IMR-90 (cell line): ENCODE measurements around the gene UTP14A. TPM values are rescaled to one million over a fixed set of nuclear protein-coding genes. Genes with fewer than 3 reads are reported as not detected.
A peak's percentile ranks its signal among the peaks of the same experiment; 100 is the strongest.

ENCODE experiments used
- ATAC-seq: fragments of 200-7000 bp; cut with Tn5 transposase; 2 replicates; pipeline ENCODE4 v1.9.1; 2020; ENCODE audit warnings: low read depth, mild to moderate bottlenecking, moderate library complexity
- BruUV-seq: library from RNA; stranded (reverse); fragments of 400-500 nt; replicated peaks from 2 replicates; lab custom pipeline; 2021; lab: Mats Ljungman, UMichigan
- CTCF ChIA-PET: fragments of 300-600 bp; formaldehyde crosslinking; extraction: SDS; loops from one replicate; lab custom pipeline; 2021; ENCODE audit warnings: antibody characterized with exemption; lab: Yijun Ruan, JAX
- POLR2A ChIA-PET: fragments of 300-600 bp; sonication (Branson Sonifier 250); formaldehyde crosslinking; loops from one replicate; lab custom pipeline; 2022; ENCODE audit warnings: antibody characterized with exemption; ENCODE audit not compliant: unreplicated experiment; lab: Charles Lee
- DNase-seq: peaks from one replicate; pipeline ENCODE4 v3.0.0; 2013
- H2AFZ ChIP-seq: replicated peaks from 2 replicates; pipeline ENCODE3; 2013; ENCODE audit warnings: low read length, mild to moderate bottlenecking; ENCODE audit not compliant: poor library complexity
- H2AK5ac ChIP-seq: 2 replicates; pipeline ENCODE4 v1.6.1; 2013; ENCODE audit warnings: low read depth, low read length, inconsistent platforms
- H2AK9ac ChIP-seq: replicated peaks from 2 replicates; pipeline ENCODE3; 2013; ENCODE audit warnings: mild to moderate bottlenecking, low read depth, low read length, moderate library complexity; ENCODE audit not compliant: poor library complexity
- H2BK120ac ChIP-seq: 2 replicates; pipeline ENCODE4 v1.6.1; 2013; ENCODE audit warnings: low read depth, low read length, inconsistent platforms
- H2BK15ac ChIP-seq: 3 replicates; pipeline ENCODE4 v1.6.1; 2013; ENCODE audit warnings: low read depth, low read length, inconsistent platforms
- H2BK20ac ChIP-seq: 2 replicates; pipeline ENCODE4 v1.6.1; 2013; ENCODE audit warnings: low read depth, mild to moderate bottlenecking, inconsistent platforms, low read length, moderate library complexity
- H2BK5ac ChIP-seq: 2 replicates; pipeline ENCODE4 v1.6.1; 2013; ENCODE audit warnings: mild to moderate bottlenecking, low read depth, low read length, inconsistent platforms; ENCODE audit not compliant: poor library complexity, severe bottlenecking
- H3K14ac ChIP-seq: replicated peaks from 2 replicates; pipeline ENCODE4 v1.6.1; 2013; ENCODE audit warnings: low read depth, low read length, inconsistent platforms
- H3K18ac ChIP-seq: 2 replicates; pipeline ENCODE4 v1.6.1; 2013; ENCODE audit warnings: low read depth, low read length, control low read depth
- H3K23ac ChIP-seq: 2 replicates; pipeline ENCODE4 v1.6.1; 2013; ENCODE audit warnings: low read depth, low read length, inconsistent platforms
- H3K27ac ChIP-seq: 2 replicates; pipeline ENCODE4 v1.5.1; 2013; ENCODE audit warnings: mild to moderate bottlenecking, control low read depth, low read length; ENCODE audit not compliant: insufficient read depth
- H3K27me3 ChIP-seq: 2 replicates; pipeline ENCODE4 v1.6.1; 2013; ENCODE audit warnings: low read length; ENCODE audit not compliant: control insufficient read depth, insufficient read depth
- H3K36me3 ChIP-seq: 2 replicates; pipeline ENCODE4 v1.6.1; 2013; ENCODE audit warnings: low read length, mixed read lengths; ENCODE audit not compliant: control insufficient read depth, insufficient read depth
- H3K4ac ChIP-seq: 2 replicates; pipeline ENCODE4 v1.6.1; 2013; ENCODE audit warnings: low read depth, low read length, inconsistent platforms
- H3K4me1 ChIP-seq: 2 replicates; pipeline ENCODE4 v1.6.1; 2013; ENCODE audit warnings: low read length, mixed read lengths; ENCODE audit not compliant: control insufficient read depth, insufficient read depth
- H3K4me2 ChIP-seq: 2 replicates; pipeline ENCODE4 v1.6.1; 2013; ENCODE audit warnings: low read depth, mild to moderate bottlenecking, control low read depth, low read length, moderate library complexity
- H3K4me3 ChIP-seq: 2 replicates; pipeline ENCODE4 v1.5.1; 2013; ENCODE audit warnings: low read depth, mild to moderate bottlenecking, control low read depth, low read length, moderate library complexity; ENCODE audit not compliant: insufficient read depth
- H3K56ac ChIP-seq: 2 replicates; pipeline ENCODE4 v1.6.1; 2013; ENCODE audit warnings: low read length, inconsistent platforms; ENCODE audit not compliant: insufficient read depth; ENCODE audit errors: extremely low read depth
- H3K79me1 ChIP-seq, 2 experiments: 2 replicates each; pipeline ENCODE4 v1.6.1; 2013; ENCODE audit warnings: low read length in 2 of 2, inconsistent platforms in 1 of 2, low read depth in 1 of 2
- H3K9ac ChIP-seq: 2 replicates; pipeline ENCODE4 v1.6.1; 2013; ENCODE audit warnings: low read depth, low read length, control low read depth
- H3K9me1 ChIP-seq: 2 replicates; pipeline ENCODE4 v1.6.1; 2013; ENCODE audit warnings: low read length, inconsistent platforms; ENCODE audit not compliant: insufficient read depth
- H3K9me3 ChIP-seq: 2 replicates; pipeline ENCODE4 v1.6.1; 2013; ENCODE audit warnings: low read length; ENCODE audit not compliant: control insufficient read depth, insufficient read depth
- H4K20me1 ChIP-seq: 2 replicates; pipeline ENCODE4 v1.6.1; 2013; ENCODE audit warnings: low read length, inconsistent platforms; ENCODE audit not compliant: insufficient read depth
- H4K5ac ChIP-seq: 2 replicates; pipeline ENCODE4 v1.6.1; 2013; ENCODE audit warnings: mild to moderate bottlenecking, low read depth, low read length, control low read depth
- H4K8ac ChIP-seq, 2 experiments: 2 replicates each; pipeline ENCODE4 v1.6.1; 2013; ENCODE audit warnings: low read depth in 2 of 2, low read length in 2 of 2, control low read depth in 1 of 2, inconsistent platforms in 1 of 2
- H4K91ac ChIP-seq: 2 replicates; pipeline ENCODE4 v1.6.1; 2013; ENCODE audit warnings: low read depth, low read length, inconsistent platforms; ENCODE audit not compliant: insufficient read depth
- BHLHE40 ChIP-seq: fragments of 150-350 bp; IDR thresholded peaks from 2 replicates; pipeline ENCODE4 v1.6.1; 2016; ENCODE audit warnings: mild to moderate bottlenecking, low read depth, low read length
- CEBPB ChIP-seq: IDR thresholded peaks from 2 replicates; pipeline ENCODE4 v1.6.1; 2012; ENCODE audit warnings: low read depth, low read length, improper control_type of control experiment
- CHD1 ChIP-seq: IDR thresholded peaks from 2 replicates; pipeline ENCODE4 v1.6.1; 2012; ENCODE audit warnings: low read depth, low read length, improper control_type of control experiment
- CTCF ChIP-seq: conservative IDR thresholded peaks from 2 replicates; pipeline ENCODE4 v1.5.1; 2012; ENCODE audit warnings: mild to moderate bottlenecking, low read depth, low read length, improper control_type of control experiment
- ELK1 ChIP-seq: fragments of 150-350 bp; IDR thresholded peaks from 2 replicates; pipeline ENCODE4 v1.6.1; 2016; ENCODE audit warnings: low read depth, mild to moderate bottlenecking, low read length, moderate library complexity, borderline replicate concordance
- FOS ChIP-seq: fragments of 150-350 bp; IDR thresholded peaks from 2 replicates; pipeline ENCODE4 v1.6.1; 2016; ENCODE audit warnings: low read depth, low read length
- MAFK ChIP-seq: IDR thresholded peaks from 2 replicates; pipeline ENCODE4 v1.6.1; 2012; ENCODE audit warnings: low read depth, low read length, improper control_type of control experiment
- MAZ ChIP-seq: IDR thresholded peaks from 2 replicates; pipeline ENCODE4 v1.6.1; 2012; ENCODE audit warnings: low read depth, mild to moderate bottlenecking, low read length, improper control_type of control experiment, moderate library complexity, borderline replicate concordance
- MXI1 ChIP-seq: IDR thresholded peaks from 2 replicates; pipeline ENCODE4 v1.6.1; 2012; ENCODE audit warnings: low read depth, mild to moderate bottlenecking, low read length, moderate library complexity, borderline replicate concordance
- NFE2L2 ChIP-seq: fragments of 150-350 bp; IDR thresholded peaks from 2 replicates; pipeline ENCODE4 v1.6.1; 2016; ENCODE audit warnings: low read depth, mild to moderate bottlenecking, low read length
- POLR2A ChIP-seq: IDR thresholded peaks from 2 replicates; pipeline ENCODE4 v1.6.1; 2012; ENCODE audit warnings: mild to moderate bottlenecking, low read depth, low read length
- RAD21 ChIP-seq: IDR thresholded peaks from 2 replicates; pipeline ENCODE4 v1.6.1; 2012; ENCODE audit warnings: low read length, improper control_type of control experiment
- RCOR1 ChIP-seq: IDR thresholded peaks from 2 replicates; pipeline ENCODE4 v1.6.1; 2012; ENCODE audit warnings: mild to moderate bottlenecking, low read length, improper control_type of control experiment; ENCODE audit not compliant: insufficient replicate concordance
- RFX5 ChIP-seq: IDR thresholded peaks from 2 replicates; pipeline ENCODE4 v1.8.0; 2012; ENCODE audit warnings: low read depth, mild to moderate bottlenecking, low read length, moderate library complexity
- SMC3 ChIP-seq: fragments of 150-350 bp; IDR thresholded peaks from 2 replicates; pipeline ENCODE4 v1.6.1; 2016; ENCODE audit warnings: low read depth, mild to moderate bottlenecking, antibody characterized with exemption, low read length, moderate library complexity
- WGBS, 2 experiments: methylation state at CpG; one replicate each; pipeline versions ENCODE4 v1.1.5 to v1.1.7; 2013; ENCODE audit warnings: missing lambda C conversion rate in 2 of 2; ENCODE audit not compliant: insufficient read length in 1 of 2; ENCODE audit errors: extremely low coverage in 2 of 2; 5-methylcytosine and 5-hydroxymethylcytosine counted together
- dilution Hi-C: fragments of 300-500 bp; cut with HindIII; formaldehyde crosslinking; loops from one replicate; pipeline ENCODE4 v1.14.3; 2018; ENCODE audit warnings: low sequenced_read_pairs; ENCODE audit not compliant: unreplicated experiment
- in situ Hi-C: fragments of 300-500 bp; cut with MboI; formaldehyde crosslinking; loops from 3 replicates; pipeline ENCODE4 v1.14.3; 2019; ENCODE audit warnings: low sequenced_read_pairs, inconsistent platforms, mixed read lengths
- intact Hi-C: fragments of 100-400 bp; cut with micrococcal nuclease; formaldehyde crosslinking; loops from 2 replicates; pipeline ENCODE4 v1.10.0; 2022
- polyA plus RNA-seq, 3 experiments: library from polyadenylated mRNA; depleted of rRNA; stranded (reverse); fragments of >200 nt; gene quantifications; 2 replicates each; pipeline ENCODE4 v1.2.3, GENCODE V29; 2012; ENCODE audit warnings: low replicate concordance in 1 of 3
- total RNA-seq: library from RNA; depleted of rRNA; stranded (reverse); fragments of >200 nt; gene quantifications from 2 replicates; pipeline ENCODE4 v1.2.3, GENCODE V29; 2012
- TF ChIP-seq, protein P1 (sequence below): fragments of 150-350 bp; IDR thresholded peaks from 2 replicates; pipeline ENCODE4 v1.6.1; 2017; ENCODE audit warnings: mild to moderate bottlenecking, antibody characterized with exemption, low read length, low read depth

UTP14A gene
- total and polyA plus RNA-seq, 2 of the 4 experiments (the other 2 are of a cell fraction): 13.8 to 15.2 TPM

- peaks cover 7% of the 10 kb centered on the region for H3K27me3 ChIP-seq
- H2BK20ac ChIP-seq: no peak overlapping the region
- H3K9ac ChIP-seq: no peak overlapping the region
- no peaks in the 10 kb centered on the region for H3K9me3 ChIP-seq
- dilution Hi-C loops (no loop called here), intact Hi-C loops (no loop called here), in situ Hi-C loops (no loop called here)
- H3K18ac ChIP-seq: no peak overlapping the region
- H3K14ac ChIP-seq: no peak overlapping the region
- no peaks in the 10 kb centered on the region for H3K79me1 ChIP-seq
- ChIA-PET CTCF (no interaction called here), POLR2A (no interaction called here)
- peak overlapping the region; percentile 91 for H2AFZ ChIP-seq
- H4K91ac ChIP-seq: no peak overlapping the region
- H4K8ac ChIP-seq: peak overlapping the region in 1 of 2 experiments; percentile 39; a peak in 1 of 4 replicates
- H3K4me1 ChIP-seq: peaks cover 6% of the 10 kb centered on the region; the same call in 1 of the 2 replicates
- no peak overlapping the region for H3K4me2 ChIP-seq
- no peak for ATAC-seq
- H3K27ac ChIP-seq: no peak overlapping the region
- H2AK5ac ChIP-seq: no peak overlapping the region
- H4K20me1 ChIP-seq: no peaks in the 10 kb centered on the region
- H2AK9ac ChIP-seq: no peak overlapping the region
- H2BK120ac ChIP-seq: no peak overlapping the region
- no peak overlapping the region for H3K4ac ChIP-seq
- TF ChIP-seq CHD1 (no peak), RAD21 (no peak), NFE2L2 (no peak), BHLHE40 (no peak), RCOR1 (no peak), CTCF (no peak), MXI1 (no peak), SMC3 (no peak), CEBPB (no peak), RFX5 (no peak), MAFK (no peak), MAZ (no peak), POLR2A (no peak), FOS (no peak), ELK1 (no peak)
- TF ChIP-seq, protein P1, sequence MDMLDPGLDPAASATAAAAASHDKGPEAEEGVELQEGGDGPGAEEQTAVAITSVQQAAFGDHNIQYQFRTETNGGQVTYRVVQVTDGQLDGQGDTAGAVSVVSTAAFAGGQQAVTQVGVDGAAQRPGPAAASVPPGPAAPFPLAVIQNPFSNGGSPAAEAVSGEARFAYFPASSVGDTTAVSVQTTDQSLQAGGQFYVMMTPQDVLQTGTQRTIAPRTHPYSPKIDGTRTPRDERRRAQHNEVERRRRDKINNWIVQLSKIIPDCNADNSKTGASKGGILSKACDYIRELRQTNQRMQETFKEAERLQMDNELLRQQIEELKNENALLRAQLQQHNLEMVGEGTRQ: no peak
- H3K23ac ChIP-seq: no peak overlapping the region
- no peak for DNase-seq
- H3K9me1 ChIP-seq: no peaks in the 10 kb centered on the region
- H2BK15ac ChIP-seq: no peak overlapping the region
- H4K5ac ChIP-seq: no peak overlapping the region
- no peak overlapping the region for H2BK5ac ChIP-seq
- no peaks in the 10 kb centered on the region for H3K36me3 ChIP-seq
- WGBS, 2 experiments: no CpG with 5 or more reads among the region's 20 CpGs
- H3K4me3 ChIP-seq: no peak overlapping the region
- no TSS peak for BruUV-seq
- no peak overlapping the region for H3K56ac ChIP-seq
Measured at GRCh38 chrX:129956765-129957164, 50.8 kb downstream of the UTP14A start.
